Type B pancreatic cell (in vitro differentiated cells): ENCODE results near the gene SYNJ2. TPM values are rescaled to one million over a fixed set of nuclear protein-coding genes. Genes with fewer than 3 reads are reported as not detected.

ENCODE experiments used
- DNase-seq: peaks from one replicate; pipeline ENCODE4 v3.0.0; 2021; ENCODE audit warnings: mixed read lengths; ENCODE audit not compliant: unreplicated experiment; ENCODE audit errors: extremely low spot score
- H3K27ac Mint-ChIP-seq: 2 replicates; pipeline ENCODE4 v1.8.0; 2021; ENCODE audit warnings: mild to moderate bottlenecking, mixed read lengths
- H3K27me3 Mint-ChIP-seq: 2 replicates; pipeline ENCODE4 v1.8.0; 2021; ENCODE audit warnings: mixed read lengths
- H3K36me3 Mint-ChIP-seq: 2 replicates; pipeline ENCODE4 v1.8.0; 2021; ENCODE audit warnings: mixed read lengths
- H3K4me1 Mint-ChIP-seq: one replicate; pipeline ENCODE4 v1.8.0; 2021; ENCODE audit warnings: mixed read lengths; ENCODE audit not compliant: unreplicated experiment
- H3K4me3 Mint-ChIP-seq: 2 replicates; pipeline ENCODE4 v1.8.0; 2021; ENCODE audit warnings: mild to moderate bottlenecking, mixed read lengths
- H3K9me3 Mint-ChIP-seq: 2 replicates; pipeline ENCODE4 v1.8.0; 2021; ENCODE audit warnings: mixed read lengths
- CTCF ChIP-seq: fragments of 200-600 bp; sonication (generic); conservative IDR thresholded peaks from 2 replicates; pipeline ENCODE4 v1.5.0; 2021; ENCODE audit warnings: antibody characterized with exemption, mild to moderate bottlenecking
- total RNA-seq: library from RNA; stranded (reverse); gene quantifications from 2 replicates; pipeline ENCODE4 v1.2.1, GENCODE V29; 2021; ENCODE audit warnings: low replicate concordance

SYNJ2 gene
- total RNA-seq, 1 donor from 2014 or later = 17.0 TPM

GRCh38 chr6:158078320-158078719 is 96.7 kb downstream of the SYNJ2 start:
- TF ChIP-seq CTCF = no peak
- DNase-seq = no peak
- H3K36me3 Mint-ChIP-seq = peaks cover 18% of the 10 kb centered on the region
- no peaks in the 10 kb centered on the region for H3K9me3 Mint-ChIP-seq
- H3K27ac Mint-ChIP-seq = no peak overlapping the region
- no peaks in the 10 kb centered on the region for H3K27me3 Mint-ChIP-seq
- H3K4me1 Mint-ChIP-seq = no peaks in the 10 kb centered on the region
- no peak overlapping the region for H3K4me3 Mint-ChIP-seq

GRCh38 chr6:158080849-158081656 is 99.4 kb downstream of the SYNJ2 start:
- Mint-ChIP-seq H3K27me3 (no peaks in the 10 kb centered on the region), H3K4me3 (no peak overlapping the region), H3K9me3 (no peaks in the 10 kb centered on the region), H3K27ac (no peak overlapping the region), H3K4me1 (no peaks in the 10 kb centered on the region), H3K36me3 (peaks cover 15% of the 10 kb centered on the region)
- no peak for TF ChIP-seq CTCF
- DNase-seq = peak; percentile 11

GRCh38 chr6:158081657-158081935 is 99.9 kb downstream of the SYNJ2 start:
- Mint-ChIP-seq H3K4me1 (no peaks in the 10 kb centered on the region), H3K9me3 (no peaks in the 10 kb centered on the region), H3K4me3 (no peak overlapping the region), H3K27me3 (no peaks in the 10 kb centered on the region), H3K36me3 (peaks cover 10% of the 10 kb centered on the region), H3K27ac (no peak overlapping the region)
- no peak for TF ChIP-seq CTCF
- DNase-seq = peak; percentile 11

- H3K4me1 Mint-ChIP-seq = no peaks in the 10 kb centered on the region
- no peaks in the 10 kb centered on the region for H3K27me3 Mint-ChIP-seq
- H3K36me3 Mint-ChIP-seq = peaks cover 10% of the 10 kb centered on the region
- H3K9me3 Mint-ChIP-seq = no peaks in the 10 kb centered on the region
- H3K27ac Mint-ChIP-seq = no peak overlapping the region
- H3K4me3 Mint-ChIP-seq = no peak overlapping the region
- TF ChIP-seq CTCF = no peak
- no peak for DNase-seq
Observed at GRCh38 chr6:158083455-158084325, 102.0 kb downstream of the SYNJ2 start.

- H3K4me1 Mint-ChIP-seq = no peaks in the 10 kb centered on the region
- no peak overlapping the region for H3K4me3 Mint-ChIP-seq
- no peaks in the 10 kb centered on the region for H3K27me3 Mint-ChIP-seq
- no peak overlapping the region for H3K27ac Mint-ChIP-seq
- peak; percentile 54 for DNase-seq
- no peaks in the 10 kb centered on the region for H3K9me3 Mint-ChIP-seq
- H3K36me3 Mint-ChIP-seq = peaks cover 22% of the 10 kb centered on the region
- no peak for TF ChIP-seq CTCF
Observed at GRCh38 chr6:158085261-158086053, 103.8 kb downstream of the SYNJ2 start.
